GM12864 (cell line): ENCODE measurements around the gene VRTN.

ENCODE experiments used
- DNase-seq: peaks from one replicate; pipeline ENCODE4 v3.0.0-alpha.2; 2011; ENCODE audit warnings: low read depth
- H3K4me3 ChIP-seq: 2 replicates; pipeline ENCODE4 v1.5.1; 2011; ENCODE audit warnings: mild to moderate bottlenecking, low read depth, low read length, control low read depth
- CTCF ChIP-seq: IDR thresholded peaks from 2 replicates; pipeline ENCODE4 v1.5.1; 2011; ENCODE audit warnings: low read depth, mild to moderate bottlenecking, moderate library complexity, low read length, control low read depth, inconsistent platforms; ENCODE audit errors: missing control alignments

VRTN gene

GRCh38 chr14:74348241-74348734 lies at the start of gene VRTN:
VRTN (plus strand) TSS chr14:74348471; CDS start chr14:74356784, 8,313 bp downstream.
- no peak for DNase-seq
- no peak for TF ChIP-seq CTCF
- H3K4me3 ChIP-seq: no peak within 1 kb of the TSS

DNA sequence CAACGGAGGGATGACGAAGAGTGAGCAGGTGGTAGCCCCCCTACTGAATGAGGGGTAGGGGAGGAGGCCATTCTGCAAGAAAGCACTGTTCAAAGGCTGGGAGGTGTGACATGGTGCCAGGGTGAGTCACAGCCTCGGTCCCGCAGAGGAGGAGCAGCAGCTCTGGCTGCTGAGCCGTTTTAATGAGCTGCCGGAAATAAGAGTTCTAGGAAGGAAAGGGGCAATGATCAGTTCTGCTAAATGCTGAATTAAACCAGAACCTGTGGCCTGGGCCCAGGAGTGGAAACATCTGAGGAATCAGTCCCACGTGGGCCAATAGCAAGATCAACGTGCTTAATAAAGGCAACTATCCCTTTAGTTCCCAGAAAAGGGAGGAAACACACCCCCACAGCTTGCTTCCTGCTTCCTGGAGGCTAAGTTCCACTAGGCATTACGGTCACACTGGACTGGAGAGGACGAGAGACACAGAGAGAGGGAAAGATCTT lies 49.2 kb upstream of the VRTN start:
- no peak overlapping the region for H3K4me3 ChIP-seq
- no peak for TF ChIP-seq CTCF
- no peak for DNase-seq

DNA sequence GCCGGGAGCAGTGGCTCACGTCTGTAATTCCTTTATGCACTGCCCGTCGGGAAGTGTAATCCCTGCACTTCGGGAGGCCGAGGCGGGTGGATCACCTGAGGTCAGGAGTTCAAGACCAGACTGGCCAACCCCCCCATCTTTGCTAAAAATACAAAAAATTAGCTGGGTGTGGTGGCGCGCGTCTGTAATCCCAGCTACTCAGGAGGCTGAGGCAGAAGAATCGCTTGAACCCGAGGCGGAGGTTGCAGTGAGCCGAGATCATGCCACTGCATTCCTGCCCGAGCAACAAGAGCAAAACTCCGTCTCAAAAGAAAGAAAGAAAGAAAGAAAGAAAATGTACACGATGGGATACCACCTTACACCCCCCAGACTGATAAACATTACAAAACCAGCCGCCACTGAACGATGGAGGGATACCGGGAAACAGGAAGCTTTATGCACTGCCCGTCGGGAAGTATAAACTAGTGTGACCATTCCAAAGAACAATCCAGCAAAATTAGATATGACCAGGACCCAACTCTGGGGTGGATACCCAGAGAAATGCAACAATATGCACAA lies 46.6 kb upstream of the VRTN start:
- DNase-seq: no peak
- no peak for TF ChIP-seq CTCF
- peak overlapping the region; percentile 87 for H3K4me3 ChIP-seq

GRCh38 chr14:74302152-74302628 lies 46.1 kb upstream of the VRTN start:
- peak; percentile 22 for DNase-seq
- H3K4me3 ChIP-seq: peak overlapping the region; percentile 87
- TF ChIP-seq CTCF: peak; percentile 61

DNA sequence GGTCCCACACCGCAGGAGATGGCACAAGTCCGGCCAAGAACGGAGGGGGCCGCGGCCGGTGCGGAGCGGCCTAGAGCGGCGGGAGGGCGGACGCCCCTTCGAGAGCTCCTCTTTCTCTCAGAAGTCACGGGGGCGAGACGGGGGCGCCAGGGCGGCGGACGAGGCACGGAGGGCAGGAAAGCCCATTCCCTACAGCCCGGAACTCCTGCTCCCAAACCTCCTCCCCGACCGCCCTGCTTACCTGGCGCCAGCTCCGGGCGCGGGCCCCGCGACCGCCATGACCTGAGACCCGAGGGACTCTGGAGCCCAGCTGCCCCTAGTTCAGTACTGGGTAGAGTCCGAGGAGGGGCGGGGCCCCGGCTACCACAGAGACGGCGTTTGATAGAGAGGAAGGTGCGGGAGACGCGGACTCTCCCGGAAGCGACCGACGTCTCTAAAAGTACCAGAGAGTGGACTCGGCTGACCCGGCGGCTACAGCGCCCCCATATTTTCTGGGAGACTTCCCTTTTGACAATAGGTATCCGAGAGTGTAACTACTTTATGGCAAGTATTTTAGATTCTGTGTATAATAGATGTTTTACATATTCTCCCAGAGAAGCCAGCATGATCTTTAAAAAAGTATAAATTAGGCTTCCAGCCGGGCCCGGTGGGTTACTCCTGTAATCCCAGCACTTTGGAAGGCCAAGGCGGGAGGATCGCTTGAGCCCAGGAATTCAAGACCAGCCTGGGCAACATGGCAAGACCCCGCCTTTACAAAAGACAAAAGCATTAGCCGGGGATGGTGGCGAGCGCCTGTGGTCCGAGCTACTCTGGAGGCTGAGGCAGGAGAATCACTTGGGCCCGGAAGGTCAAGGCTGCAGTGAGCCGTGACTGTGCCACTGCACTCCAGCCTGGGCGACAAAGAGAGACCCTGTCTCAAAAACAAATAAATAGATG lies 45.4 kb upstream of the VRTN start, which contains the start of gene ABCD4:
TSS of gene ABCD4 (minus strand) at position 301 of the 936 bp plus-strand sequence. CDS start at position 279, 22 bp downstream.
- peak; percentile 81 for DNase-seq
- peak within 1 kb of the TSS; percentile 87 for H3K4me3 ChIP-seq
- TF ChIP-seq CTCF: peak; percentile 38

GRCh38 chr14:74308695-74309094 lies 39.6 kb upstream of the VRTN start:
- no peak for TF ChIP-seq CTCF
- H3K4me3 ChIP-seq: no peak overlapping the region
- no peak for DNase-seq
